Coronary artery (tissue), 2 donors: ENCODE results near the gene GALNT17.

Source experiments
- DNase-seq: peaks from one replicate; pipeline ENCODE4 v3.0.0-alpha.2; 2017; ENCODE audit warnings: low spot score
- H3K27ac ChIP-seq, 2 donors: fragments of 200-600 bp; sonication (generic); one replicate each; pipeline ENCODE4 v1.5.1; 2016 to 2019
- H3K4me3 ChIP-seq: fragments of 200-600 bp; sonication (generic); 2 replicates; pipeline ENCODE4 v1.5.1; 2016; ENCODE audit warnings: mild to moderate bottlenecking, moderate library complexity
- TF ChIP-seq, protein P1 (sequence below): fragments of 200-600 bp; sonication (generic); IDR thresholded peaks from one replicate; pipeline ENCODE4 v1.5.1; 2019; ENCODE audit warnings: antibody characterized with exemption

Gene GALNT17

DNA sequence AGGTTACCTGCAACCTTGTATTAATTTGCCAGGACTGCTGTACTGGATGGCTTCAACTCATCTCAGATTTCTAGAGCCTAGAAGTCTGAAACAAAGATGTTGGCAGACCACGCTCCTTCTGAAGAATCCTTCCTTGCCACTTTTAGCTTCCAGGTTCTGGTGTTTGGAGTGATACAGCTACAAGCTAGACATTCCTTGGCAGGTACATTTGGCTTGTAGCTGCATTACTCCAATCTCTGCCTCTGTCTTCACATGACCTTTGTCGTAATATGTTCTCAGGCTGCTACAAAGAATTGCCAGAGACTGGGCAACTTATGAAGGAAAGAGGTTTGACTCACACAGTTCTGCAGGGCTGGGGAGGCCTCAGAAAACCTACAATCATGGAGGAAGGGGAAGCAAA is 146.3 kb downstream of the GALNT17 start:
- Histone ChIP-seq H3K27ac (peak overlapping the region in 1 of 2 donors; percentile 10), H3K4me3 (no peak overlapping the region)
- no peak for DNase-seq
- TF ChIP-seq, protein P1, sequence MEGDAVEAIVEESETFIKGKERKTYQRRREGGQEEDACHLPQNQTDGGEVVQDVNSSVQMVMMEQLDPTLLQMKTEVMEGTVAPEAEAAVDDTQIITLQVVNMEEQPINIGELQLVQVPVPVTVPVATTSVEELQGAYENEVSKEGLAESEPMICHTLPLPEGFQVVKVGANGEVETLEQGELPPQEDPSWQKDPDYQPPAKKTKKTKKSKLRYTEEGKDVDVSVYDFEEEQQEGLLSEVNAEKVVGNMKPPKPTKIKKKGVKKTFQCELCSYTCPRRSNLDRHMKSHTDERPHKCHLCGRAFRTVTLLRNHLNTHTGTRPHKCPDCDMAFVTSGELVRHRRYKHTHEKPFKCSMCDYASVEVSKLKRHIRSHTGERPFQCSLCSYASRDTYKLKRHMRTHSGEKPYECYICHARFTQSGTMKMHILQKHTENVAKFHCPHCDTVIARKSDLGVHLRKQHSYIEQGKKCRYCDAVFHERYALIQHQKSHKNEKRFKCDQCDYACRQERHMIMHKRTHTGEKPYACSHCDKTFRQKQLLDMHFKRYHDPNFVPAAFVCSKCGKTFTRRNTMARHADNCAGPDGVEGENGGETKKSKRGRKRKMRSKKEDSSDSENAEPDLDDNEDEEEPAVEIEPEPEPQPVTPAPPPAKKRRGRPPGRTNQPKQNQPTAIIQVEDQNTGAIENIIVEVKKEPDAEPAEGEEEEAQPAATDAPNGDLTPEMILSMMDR: no peak

DNA sequence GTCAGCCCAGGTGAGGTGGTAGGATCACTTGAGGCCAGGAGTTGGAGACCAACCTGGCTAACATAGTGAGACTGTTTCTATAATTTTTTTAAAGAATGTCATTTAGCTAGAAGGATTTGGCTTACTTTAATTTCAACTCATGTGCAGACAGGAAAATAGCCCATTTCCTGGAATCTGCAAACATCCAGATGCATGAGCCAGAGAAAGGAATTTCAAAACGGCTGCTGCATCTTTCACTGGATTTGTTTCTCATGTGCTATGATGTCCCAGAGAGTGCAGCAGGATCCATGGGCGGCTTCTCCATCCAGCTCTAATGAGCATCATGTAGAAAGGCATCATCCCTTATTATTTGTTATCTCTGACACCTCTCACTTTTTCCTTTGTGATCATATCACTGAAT is 149.3 kb downstream of the GALNT17 start:
- no peak for DNase-seq
- TF ChIP-seq, protein P1: no peak
- H3K27ac ChIP-seq: no peak overlapping the region
- H3K4me3 ChIP-seq: no peak overlapping the region

DNA sequence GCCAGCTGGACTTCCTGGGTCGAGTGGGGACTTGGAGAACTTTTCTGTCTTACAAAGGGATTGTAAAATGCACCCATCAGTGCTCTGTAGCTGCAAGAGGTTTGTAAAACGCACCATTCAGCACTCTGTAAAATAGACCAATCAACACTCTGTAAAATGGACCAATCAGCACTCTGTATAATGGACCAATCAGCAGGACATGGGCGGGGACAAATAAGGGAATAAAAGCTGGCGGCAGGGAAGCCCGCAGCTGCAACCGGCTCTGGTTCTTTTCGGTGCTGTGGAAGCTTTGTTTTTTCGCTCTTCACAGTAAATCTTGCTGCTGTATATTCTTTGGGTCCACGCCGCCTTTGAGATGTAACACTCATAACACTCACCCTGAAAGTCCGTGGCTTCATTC is 151.9 kb downstream of the GALNT17 start:
- DNase-seq: peak; percentile 26
- Histone ChIP-seq H3K4me3 (no peak overlapping the region), H3K27ac (no peak overlapping the region)
- TF ChIP-seq, protein P1: no peak

DNA sequence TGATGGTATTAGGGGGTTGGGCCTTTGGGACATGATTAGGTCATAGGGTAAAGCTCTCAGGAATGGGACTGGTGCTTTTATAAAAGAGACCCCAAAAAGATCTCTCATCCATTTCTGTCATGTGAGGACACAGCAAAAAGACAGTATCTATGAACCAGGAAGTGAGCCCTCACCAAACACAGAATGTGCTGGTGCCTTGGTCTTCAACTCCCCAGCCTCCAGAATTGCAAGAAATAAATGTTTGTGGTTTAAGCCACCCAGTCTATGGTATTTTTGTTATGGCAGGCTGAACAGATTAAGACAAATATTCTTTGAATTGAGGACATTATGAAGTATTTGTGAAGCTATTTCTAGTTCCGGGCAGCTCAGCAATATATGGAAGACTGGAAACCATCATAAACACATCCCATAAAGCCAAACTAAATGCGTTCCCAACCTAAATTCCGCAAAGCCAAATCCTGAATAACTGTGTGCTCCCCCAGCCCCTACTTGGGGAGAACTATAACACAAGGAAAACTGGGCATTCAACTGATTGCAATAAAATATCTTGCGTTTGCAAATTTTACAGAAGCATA is 153.7 kb downstream of the GALNT17 start:
- TF ChIP-seq, protein P1: no peak
- Histone ChIP-seq H3K4me3 (peak overlapping the region; percentile 16), H3K27ac (no peak overlapping the region)
- DNase-seq: peak; percentile 5

DNA sequence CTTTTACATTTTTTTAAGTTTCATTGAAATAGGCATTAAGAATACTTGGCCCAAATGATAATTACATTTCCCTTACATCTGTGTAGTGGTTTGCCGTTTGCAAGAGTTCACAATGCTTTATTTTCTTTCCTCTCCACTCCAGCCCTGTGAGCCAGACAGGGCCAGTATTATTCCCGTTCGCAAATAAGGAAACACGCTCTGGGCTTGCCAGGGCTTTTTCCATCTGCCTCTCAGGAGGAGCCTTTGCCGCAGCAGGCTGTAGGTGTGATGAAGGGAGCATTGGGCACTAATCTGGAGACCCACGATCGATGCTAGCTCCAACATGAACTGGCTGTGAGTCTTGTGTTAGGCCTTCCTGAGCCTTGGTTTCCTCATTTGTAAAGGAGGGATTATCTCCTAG is 154.4 kb downstream of the GALNT17 start:
- DNase-seq: peak; percentile 70
- TF ChIP-seq, protein P1: no peak
- no peak overlapping the region for H3K27ac ChIP-seq
- H3K4me3 ChIP-seq: peak overlapping the region; percentile 16

DNA sequence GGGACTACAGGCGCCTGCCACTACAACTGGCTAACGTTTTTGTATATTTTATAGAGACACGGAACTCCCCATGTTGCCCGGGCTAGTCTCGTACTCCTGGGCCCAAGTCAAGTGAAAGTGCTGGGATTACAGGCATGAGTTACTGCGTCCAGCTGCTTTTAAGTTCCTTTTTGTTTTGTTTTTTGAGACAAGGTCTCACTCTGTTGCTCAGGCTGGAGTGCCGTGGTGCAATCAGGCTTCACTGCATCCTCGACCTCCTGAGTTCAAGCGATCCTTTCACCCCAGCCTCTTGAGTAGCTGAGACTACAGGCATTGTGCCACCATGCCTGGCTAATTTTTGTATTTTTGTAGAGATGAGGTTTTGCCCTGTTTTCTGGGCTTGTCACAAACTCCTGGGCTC is 155.0 kb downstream of the GALNT17 start:
- TF ChIP-seq, protein P1: no peak
- Histone ChIP-seq H3K4me3 (no peak overlapping the region), H3K27ac (peak overlapping the region in 1 of 2 donors; percentile 39)
- peak; percentile 64 for DNase-seq

DNA sequence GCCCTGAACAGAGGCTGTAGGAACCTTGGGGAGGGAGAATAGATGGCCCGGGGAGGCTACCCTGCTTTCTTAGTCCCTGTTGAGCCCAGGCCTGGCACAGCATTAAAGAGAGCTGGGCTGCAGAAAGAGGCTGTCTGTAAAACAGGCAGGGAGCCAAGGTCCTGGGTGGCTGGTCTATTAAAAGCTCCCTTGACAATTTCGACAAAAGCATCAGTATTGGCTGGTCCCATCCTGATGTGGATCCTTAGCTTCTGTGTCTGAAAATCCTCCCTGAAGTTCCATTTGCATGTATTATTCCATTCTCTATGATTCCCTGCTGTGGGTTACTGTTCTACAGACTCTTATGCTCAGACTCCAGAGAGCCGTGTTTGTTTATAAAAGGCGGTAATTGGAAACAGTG is 158.5 kb downstream of the GALNT17 start:
- Histone ChIP-seq H3K27ac (no peak overlapping the region), H3K4me3 (no peak overlapping the region)
- no peak for DNase-seq
- TF ChIP-seq, protein P1: no peak
